Breast epithelium (tissue), 3 donors: ENCODE data around the gene POLR1D.

Experiments used
- POLR2A ChIP-seq: fragments of 450-650 bp; IDR thresholded peaks from one replicate; pipeline ENCODE4 v1.6.1; 2016; ENCODE audit warnings: antibody characterized with exemption, mild to moderate bottlenecking, moderate library complexity
- TF ChIP-seq, protein P1 (sequence below), 3 donors: fragments of 450-650 bp; IDR thresholded peaks; one replicate each; pipeline ENCODE4 v1.5.1; 2016 to 2017; ENCODE audit warnings: antibody characterized with exemption in 3 of 3, mild to moderate bottlenecking in 3 of 3, moderate library complexity in 3 of 3

DNA sequence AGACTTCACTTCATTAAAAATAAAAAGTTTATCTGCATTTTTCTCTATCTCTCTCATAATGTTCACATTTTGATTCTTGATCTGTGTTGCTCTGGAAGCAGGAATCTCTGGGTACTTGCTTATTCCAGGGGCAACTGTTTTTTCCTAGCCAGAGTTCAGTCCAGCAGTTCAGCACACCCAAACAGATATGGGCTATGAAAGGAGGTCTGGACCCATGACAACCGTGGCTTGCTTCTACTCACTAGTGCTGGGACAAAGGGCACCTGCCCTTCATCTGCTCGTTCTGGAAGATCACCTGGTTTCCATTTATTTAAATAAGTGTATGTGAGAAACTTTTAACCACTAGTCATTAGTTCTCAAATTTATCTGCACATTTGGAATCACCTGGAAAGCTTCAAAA lies 36.0 kb downstream of the POLR1D start:
- TF ChIP-seq, protein P1, sequence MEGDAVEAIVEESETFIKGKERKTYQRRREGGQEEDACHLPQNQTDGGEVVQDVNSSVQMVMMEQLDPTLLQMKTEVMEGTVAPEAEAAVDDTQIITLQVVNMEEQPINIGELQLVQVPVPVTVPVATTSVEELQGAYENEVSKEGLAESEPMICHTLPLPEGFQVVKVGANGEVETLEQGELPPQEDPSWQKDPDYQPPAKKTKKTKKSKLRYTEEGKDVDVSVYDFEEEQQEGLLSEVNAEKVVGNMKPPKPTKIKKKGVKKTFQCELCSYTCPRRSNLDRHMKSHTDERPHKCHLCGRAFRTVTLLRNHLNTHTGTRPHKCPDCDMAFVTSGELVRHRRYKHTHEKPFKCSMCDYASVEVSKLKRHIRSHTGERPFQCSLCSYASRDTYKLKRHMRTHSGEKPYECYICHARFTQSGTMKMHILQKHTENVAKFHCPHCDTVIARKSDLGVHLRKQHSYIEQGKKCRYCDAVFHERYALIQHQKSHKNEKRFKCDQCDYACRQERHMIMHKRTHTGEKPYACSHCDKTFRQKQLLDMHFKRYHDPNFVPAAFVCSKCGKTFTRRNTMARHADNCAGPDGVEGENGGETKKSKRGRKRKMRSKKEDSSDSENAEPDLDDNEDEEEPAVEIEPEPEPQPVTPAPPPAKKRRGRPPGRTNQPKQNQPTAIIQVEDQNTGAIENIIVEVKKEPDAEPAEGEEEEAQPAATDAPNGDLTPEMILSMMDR (IDR thresholded peaks at IDR 0.05), result no peak
- no peak for TF ChIP-seq POLR2A
